Ureter (tissue), 1 donor: ENCODE measurements around the gene FJX1. TPM values are rescaled to one million over a fixed set of nuclear protein-coding genes. Genes with fewer than 3 reads are reported as not detected.
"Not testable (repeated sequence)": the region's sequence is repeated elsewhere in the genome, so short reads cannot be mapped to it uniquely, and the experiment has no call there.

Experiments
- DNase-seq: peaks from one replicate; pipeline ENCODE4 v3.0.0-alpha.2; 2020; ENCODE audit warnings: low spot score
- total RNA-seq: library from RNA; stranded (reverse); gene quantifications from one replicate; pipeline ENCODE4 v1.2.4, GENCODE V29; 2023
- donor health status: DM: yes; HTN: yes; CAD: no.

The FJX1 gene
- total RNA-seq, 1 donor from 2014 or later, result 13.4 TPM

DNA sequence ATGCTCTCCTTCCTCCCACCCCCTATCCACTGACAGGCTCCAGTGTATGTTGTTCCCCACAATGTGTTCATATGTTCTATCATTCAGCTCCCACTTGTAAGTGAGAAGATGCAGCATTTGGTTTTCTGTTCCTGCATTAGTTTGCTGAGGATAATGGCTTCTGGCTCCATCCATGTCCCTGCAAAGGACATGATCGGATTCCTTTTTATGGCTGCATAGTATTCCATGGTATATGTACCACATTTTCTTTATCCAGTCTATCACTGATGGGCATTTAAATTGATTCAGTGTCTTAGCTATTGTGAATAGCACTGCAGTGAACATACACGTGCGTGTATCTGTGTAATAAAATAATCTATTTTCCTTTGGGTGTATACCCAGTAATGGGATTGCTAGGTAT lies 50.1 kb downstream of the FJX1 start:
- not testable (repeated sequence) for DNase-seq

Other genes starting within 250 kb of the FJX1 start
- gene SLC1A2, start 198.9 kb upstream of the FJX1 start, total RNA-seq, result 2.4 TPM
- 14.7 TPM for gene PAMR1, start 92.8 kb upstream of the FJX1 start, total RNA-seq
- 93.6 TPM for gene TRIM44, start 44.3 kb downstream of the FJX1 start, total RNA-seq